GM23338 (cell line): Measurements from ENCODE around the gene CELF2. TPM values are rescaled to one million over a fixed set of nuclear protein-coding genes. Genes with fewer than 3 reads are reported as not detected.

ENCODE experiments used
- EZH2phosphoT487 ChIP-seq: fragments of 200-600 bp; sonication (generic); IDR thresholded peaks from one replicate; pipeline ENCODE4 v1.8.1; 2018; ENCODE audit warnings: antibody characterized with exemption; ENCODE audit not compliant: unreplicated experiment
- JUNB ChIP-seq: IDR thresholded peaks from one replicate; pipeline ENCODE4 v1.6.1; 2016; ENCODE audit warnings: antibody characterized with exemption; ENCODE audit not compliant: unreplicated experiment
- POLR2AphosphoS5 ChIP-seq: IDR thresholded peaks from 2 replicates; pipeline ENCODE4 v1.6.1; 2016; ENCODE audit warnings: antibody characterized with exemption, low read depth
- REST ChIP-seq: IDR thresholded peaks from one replicate; pipeline ENCODE4 v1.6.1; 2018; ENCODE audit warnings: antibody characterized with exemption; ENCODE audit not compliant: unreplicated experiment
- ZNF462 ChIP-seq: fragments of 250-450 bp; sonication (Bioruptor Pico); IDR thresholded peaks from 2 replicates; pipeline ENCODE4 v1.5.0; 2020; ENCODE audit warnings: mild to moderate bottlenecking, moderate library complexity
- polyA plus RNA-seq: library from polyadenylated mRNA; unstranded; fragments of >200 nt; fragmentation: Nextera tagmentation; extraction: Ambion mirVana; gene quantifications from 2 replicates; pipeline ENCODE4 v1.2.1, GENCODE V29; 2016
- total RNA-seq: library from RNA; depleted of rRNA; stranded (reverse); fragments of >200 nt; shearing (Covaris generic); gene quantifications from 2 replicates; pipeline ENCODE4 v1.2.3, GENCODE V29; 2014

Gene CELF2
- total and polyA plus RNA-seq, 2 experiments from 2014 or later, result 18.1 to 22.5 TPM

- TF ChIP-seq ZNF462 (CRISPR knock-in tag) (no peak), REST (no peak), EZH2phosphoT487 (no peak), JUNB (no peak), POLR2AphosphoS5 (no peak)
Observed at GRCh38 chr10:11013836-11014235, 3.8 kb upstream of the CELF2 start (continued).
